Dermis blood vessel endothelial cell (primary cell): ENCODE results near the gene RASA4. TPM values are rescaled to one million over a fixed set of nuclear protein-coding genes. Genes with fewer than 3 reads are reported as not detected.
"Not testable (repeated sequence)": the region's sequence is repeated elsewhere in the genome, so short reads cannot be mapped to it uniquely, and the experiment has no call there.

Experiments
- DNase-seq: peaks from one replicate; pipeline ENCODE4 v3.0.0; 2010
- total RNA-seq: library from RNA; depleted of rRNA; stranded (reverse); fragments of >200 nt; gene quantifications from 2 replicates; pipeline ENCODE4 v1.2.3, GENCODE V29; 2014

RASA4 gene
- total RNA-seq, 1 donor from 2014 or later = 38.3 TPM

- not testable (repeated sequence) for DNase-seq
These were observed 73.8 kb downstream of the RASA4 start for GRCh38 chr7:102542771-102543170.

DNA sequence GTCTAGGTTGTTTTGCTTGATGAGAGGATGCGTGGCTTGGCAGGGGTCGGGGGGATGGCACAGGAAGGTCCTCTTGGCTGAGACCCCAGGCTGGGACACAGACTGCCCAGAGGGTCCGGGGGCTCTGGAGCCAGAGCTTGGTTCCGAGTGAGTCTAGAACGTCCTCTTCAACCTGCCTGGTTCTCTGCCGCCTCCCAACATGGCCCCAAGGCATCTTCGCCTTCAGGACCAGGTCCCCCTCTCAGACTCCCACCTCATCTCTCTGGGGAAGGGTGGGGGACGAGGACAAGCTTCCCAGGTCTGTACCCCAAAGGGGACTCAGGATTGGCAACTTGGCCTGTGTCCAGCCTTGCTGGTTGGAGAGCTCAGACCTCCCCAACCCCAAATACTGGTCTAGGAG lies 74.5 kb downstream of the RASA4 start:
- DNase-seq = not testable (repeated sequence)

DNA sequence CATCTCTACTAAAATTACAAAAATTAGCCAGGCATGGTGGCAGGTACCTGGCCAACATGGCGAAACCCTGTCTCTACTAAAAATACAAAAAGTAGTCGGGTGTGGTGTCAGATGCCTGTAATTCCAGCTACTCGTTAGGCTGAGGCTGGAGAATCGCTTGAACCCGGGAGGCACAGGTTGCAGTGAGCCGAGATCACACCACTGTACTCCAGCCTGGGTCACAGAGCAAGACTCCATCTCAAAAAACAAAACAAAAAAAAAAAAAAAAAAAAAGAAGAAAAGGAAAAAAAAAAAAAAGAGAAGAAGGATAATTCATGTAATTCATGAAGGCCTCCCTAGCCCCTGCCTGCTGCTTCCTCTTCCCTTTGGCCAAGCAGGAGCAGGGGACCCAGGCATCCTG lies 76.0 kb downstream of the RASA4 start:
- not testable (repeated sequence) for DNase-seq

DNA sequence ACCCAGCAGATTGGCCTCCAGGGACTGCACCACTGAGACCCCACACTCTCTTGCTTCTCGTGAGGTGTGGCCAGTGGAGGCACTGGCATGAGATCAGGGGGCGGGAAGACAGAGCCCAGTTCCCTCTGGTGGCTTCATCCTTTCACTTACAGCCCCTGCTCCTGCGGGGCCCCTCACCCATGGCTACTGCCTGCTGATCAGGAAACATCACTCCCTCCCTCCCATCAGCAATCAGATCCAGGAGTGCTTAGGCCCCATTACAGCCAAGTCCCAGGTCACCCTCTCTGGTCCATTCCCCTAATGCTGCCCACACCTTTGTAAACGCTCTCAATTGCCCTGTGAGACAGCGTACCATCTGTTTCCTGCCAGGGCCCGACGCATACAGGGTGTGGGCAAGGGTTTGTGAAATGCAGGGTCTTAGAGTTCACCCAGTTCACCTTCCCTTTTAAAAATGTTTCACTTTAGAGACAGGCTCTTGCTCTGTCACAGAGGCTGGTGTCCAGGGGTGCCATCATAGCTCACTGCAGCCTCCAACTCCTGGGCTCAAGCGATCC lies 81.4 kb downstream of the RASA4 start:
- DNase-seq = peak; percentile 28

- not testable (repeated sequence) for DNase-seq
These were observed 84.4 kb downstream of the RASA4 start for GRCh38 chr7:102532127-102532526.

- DNase-seq = not testable (repeated sequence)
These were observed 85.0 kb downstream of the RASA4 start for GRCh38 chr7:102531583-102531982.

- not testable (repeated sequence) for DNase-seq
These were observed 88.4 kb downstream of the RASA4 start for GRCh38 chr7:102527822-102528793.

- DNase-seq = not testable (repeated sequence)
These were observed 89.4 kb downstream of the RASA4 start for GRCh38 chr7:102527182-102527581.

DNA sequence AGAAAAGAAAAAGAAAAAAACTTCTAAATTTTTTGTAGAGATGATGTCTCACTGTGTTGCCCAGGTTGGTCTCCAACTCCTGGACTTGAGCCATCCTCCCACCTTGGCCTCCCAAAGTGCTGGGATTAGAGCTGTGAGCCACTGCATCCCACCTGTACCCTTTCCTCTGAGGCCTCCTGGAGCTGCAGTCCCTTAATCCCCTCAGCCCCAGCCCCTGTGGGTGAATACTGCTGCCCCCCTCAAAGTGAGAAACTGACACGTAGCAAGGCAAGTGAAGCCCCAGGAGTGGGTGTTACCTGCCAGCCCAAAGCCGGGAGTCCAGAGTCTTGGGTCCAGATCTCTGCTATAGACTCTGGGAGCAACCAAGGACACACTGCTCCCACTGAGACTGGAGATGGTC lies 91.8 kb downstream of the RASA4 start:
- DNase-seq = not testable (repeated sequence)

Other genes with a start within 250 kb of the RASA4 start
- gene PRKRIP1, start 220.4 kb downstream of the RASA4 start, total RNA-seq = 15.9 and 18.0 TPM in 2 replicates
- gene ORAI2, start 183.2 kb downstream of the RASA4 start, total RNA-seq = 94.3 and 147 TPM in 2 replicates
- 11.6 and 25.5 TPM in 2 replicates for gene ALKBH4, start 151.9 kb downstream of the RASA4 start, total RNA-seq
- 21.6 and 28.8 TPM in 2 replicates for gene LRWD1, start 151.8 kb downstream of the RASA4 start, total RNA-seq
- 19.9 and 22.4 TPM in 2 replicates for gene POLR2J, start 137.8 kb downstream of the RASA4 start, total RNA-seq
- 10.1 and 13.1 TPM in 2 replicates for gene RASA4B, start 99.0 kb downstream of the RASA4 start, total RNA-seq
- gene UPK3BL2, start 73.1 kb downstream of the RASA4 start, total RNA-seq = 2.3 and 2.7 TPM in 2 replicates
- not detected in 2 replicates for gene SPDYE2, start 65.5 kb downstream of the RASA4 start, total RNA-seq
- gene POLR2J3, start 44.2 kb downstream of the RASA4 start, total RNA-seq = 25.5 and 36.4 TPM in 2 replicates
- gene UPK3BL1, start 26.0 kb upstream of the RASA4 start, total RNA-seq = 10.1 and 12.6 TPM in 2 replicates
- gene SPDYE2B, start 33.6 kb upstream of the RASA4 start, total RNA-seq = not detected in 2 replicates
- gene POLR2J2, start 54.9 kb upstream of the RASA4 start, total RNA-seq = 2.5 and 5.4 TPM in 2 replicates
- gene FAM185A, start 132.2 kb upstream of the RASA4 start, total RNA-seq = 9.2 and 9.4 TPM in 2 replicates